HT-29 (cell line): Measurements from ENCODE around the gene MON1A. TPM values are rescaled to one million over a fixed set of nuclear protein-coding genes. Genes with fewer than 3 reads are reported as not detected.
"Not testable (repeated sequence)": the region's sequence is repeated elsewhere in the genome, so short reads cannot be mapped to it uniquely, and the experiment has no call there.

Experiments
- DNase-seq: peaks from one replicate; pipeline ENCODE4 v3.0.0-alpha.2; 2015; ENCODE audit warnings: low spot score
- total RNA-seq: library from RNA; depleted of rRNA; stranded (reverse); fragments of >200 nt; shearing (Covaris generic); gene quantifications from 2 replicates; pipeline ENCODE4 v1.2.3, GENCODE V29; 2014; rRNA removed

The MON1A gene
- total RNA-seq = 13.6 and 15.1 TPM in 2 replicates

GRCh38 chr3:49929291-49930167 is at the start of gene MON1A:
Gene MON1A (minus strand): TSS chr3:49929811. CDS start chr3:49913346, 16,465 bp downstream.
- peak; percentile 89 for DNase-seq

- DNase-seq = no peak
Observed at GRCh38 chr3:49976942-49977341, 47.3 kb upstream of the MON1A start.

DNA sequence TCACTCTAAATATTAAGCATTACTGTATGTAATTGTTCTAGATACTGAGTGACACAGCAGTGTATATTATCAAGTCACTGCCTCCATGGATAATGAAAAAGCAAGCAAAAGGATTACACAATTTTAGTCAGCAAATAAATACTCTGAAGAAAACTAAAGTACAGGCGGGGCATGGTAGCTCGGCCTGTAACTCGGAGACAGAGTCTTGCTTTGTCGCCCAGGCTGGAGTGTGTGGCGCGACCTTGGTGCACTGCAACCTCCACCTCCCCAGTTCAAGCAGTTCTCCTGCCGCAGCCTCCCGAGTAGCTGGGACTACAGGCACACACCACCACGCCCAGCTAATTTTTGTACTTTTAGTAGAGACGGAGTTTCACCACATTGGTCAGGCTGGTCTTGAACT is 43.0 kb upstream of the MON1A start:
- DNase-seq = no peak

DNA sequence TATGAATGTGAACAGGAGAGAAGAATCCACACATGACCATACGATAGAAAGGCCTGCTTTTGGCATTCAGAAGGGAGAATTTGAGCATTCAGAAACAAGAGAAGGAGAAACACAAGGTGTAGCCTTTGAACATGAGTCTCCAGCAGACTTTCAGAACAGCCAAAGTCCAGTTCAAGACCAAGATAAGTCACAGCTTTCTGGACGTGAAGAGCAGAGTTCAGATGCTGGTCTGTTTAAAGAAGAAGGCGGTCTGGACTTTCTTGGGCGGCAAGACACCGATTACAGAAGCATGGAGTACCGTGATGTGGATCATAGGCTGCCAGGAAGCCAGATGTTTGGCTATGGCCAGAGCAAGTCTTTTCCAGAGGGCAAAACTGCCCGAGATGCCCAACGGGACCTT is 38.7 kb upstream of the MON1A start:
- DNase-seq = no peak

DNA sequence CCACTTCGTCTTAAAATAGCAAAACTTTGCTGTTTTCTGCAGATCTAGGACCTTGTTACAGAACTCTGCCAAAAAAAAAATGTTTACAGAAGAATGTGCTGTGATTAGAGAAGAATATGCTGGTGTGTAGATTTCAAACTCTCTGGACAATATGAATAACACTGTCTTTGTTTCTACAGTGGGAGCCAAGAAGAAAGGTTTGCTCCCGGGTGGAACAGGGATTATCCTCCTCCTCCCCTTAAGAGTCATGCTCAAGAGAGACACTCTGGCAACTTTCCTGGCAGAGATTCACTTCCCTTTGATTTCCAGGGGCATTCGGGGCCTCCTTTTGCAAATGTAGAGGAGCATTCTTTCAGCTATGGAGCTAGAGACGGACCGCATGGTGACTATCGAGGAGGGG is 37.7 kb upstream of the MON1A start:
- no peak for DNase-seq

GRCh38 chr3:49966233-49966942 is 36.8 kb upstream of the MON1A start:
- DNase-seq = no peak

DNA sequence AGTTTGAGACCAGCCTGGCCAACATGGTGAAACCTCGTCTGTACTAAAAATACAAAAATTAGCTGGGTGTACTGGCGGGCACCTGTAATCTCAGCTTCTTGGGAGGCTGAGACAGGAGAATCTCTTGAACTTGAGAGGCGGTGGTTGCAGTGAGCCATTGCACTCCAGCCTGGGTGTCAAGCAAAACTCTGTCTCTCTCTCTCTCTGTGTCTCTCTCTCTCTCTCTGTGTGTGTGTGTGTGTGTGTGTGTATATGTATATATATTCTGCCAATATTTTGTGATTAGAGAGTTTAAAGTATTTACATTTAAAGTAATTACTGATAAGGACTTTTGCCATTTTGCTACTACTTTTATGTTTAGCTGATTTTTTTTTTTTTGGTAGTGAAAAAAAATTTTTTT is 26.0 kb upstream of the MON1A start:
- DNase-seq = no peak

DNA sequence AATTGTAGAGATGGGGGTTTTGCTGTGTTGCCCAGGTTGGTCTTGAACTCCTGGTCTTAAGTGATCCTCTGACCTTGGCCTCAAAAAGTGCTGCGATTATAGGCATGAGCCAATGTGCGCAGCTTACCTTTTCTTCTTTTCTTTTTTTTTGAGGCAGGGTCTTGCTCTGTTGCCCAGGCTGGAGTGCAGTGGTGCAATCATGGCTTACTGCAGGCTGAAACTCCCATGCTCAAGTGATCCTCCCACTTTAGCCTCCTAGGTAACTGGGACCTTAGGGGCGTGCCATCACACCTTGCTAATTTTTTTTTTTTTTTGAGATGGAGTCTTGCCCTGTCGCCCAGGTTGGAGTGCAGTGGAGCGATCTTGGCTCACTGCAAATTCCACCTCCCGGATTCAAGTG is 23.3 kb upstream of the MON1A start:
- DNase-seq = no peak

DNA sequence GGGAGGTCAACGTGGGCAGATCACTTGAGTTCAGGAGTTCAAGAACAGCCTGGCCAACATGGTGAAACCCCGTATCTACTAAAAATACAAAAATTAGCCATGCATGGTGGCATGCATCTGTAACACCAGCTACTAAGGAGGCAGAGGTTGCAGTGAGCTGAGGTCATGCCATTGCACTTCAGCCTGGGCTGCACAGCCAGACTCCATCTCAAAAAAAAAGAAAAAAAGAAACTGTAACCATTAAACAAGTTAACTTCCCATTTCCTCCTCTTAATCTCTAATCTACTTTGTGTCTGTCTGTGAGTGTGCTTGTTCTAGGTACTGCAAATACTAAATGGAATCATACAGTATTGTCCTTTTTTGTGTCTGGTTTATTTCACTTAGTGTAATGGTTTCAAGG is 13.0 kb upstream of the MON1A start:
- DNase-seq = no peak

DNA sequence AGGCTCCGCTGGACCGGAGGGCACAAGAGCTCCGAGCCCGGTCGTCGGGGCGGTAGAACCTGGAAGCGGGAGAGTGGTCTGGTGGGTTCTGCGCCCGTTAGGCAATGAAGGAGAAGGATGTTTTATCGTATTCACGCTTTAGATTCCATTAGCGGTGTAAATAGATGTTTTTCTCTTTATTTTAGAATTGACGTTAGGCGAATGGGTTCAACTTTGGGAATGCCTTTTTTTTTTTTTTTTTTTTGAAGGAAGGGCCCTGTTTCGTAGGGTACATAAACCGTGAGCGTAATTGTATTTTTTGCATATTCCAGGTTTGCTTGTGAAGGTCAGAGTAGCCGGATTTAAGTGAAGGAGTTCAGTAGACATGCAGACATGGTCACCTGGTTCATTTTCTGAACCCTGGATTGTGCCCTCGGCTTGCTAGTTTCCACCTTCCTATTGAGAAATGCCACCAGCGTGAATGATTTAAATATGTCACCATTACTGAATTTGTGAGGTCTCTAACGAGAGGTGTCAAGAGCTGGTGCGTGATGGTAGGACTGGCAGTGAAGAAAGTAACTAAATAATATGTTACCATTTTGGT is 11.1 kb upstream of the MON1A start:
- no peak for DNase-seq

- DNase-seq = peak; percentile 92
Observed at GRCh38 chr3:49939858-49940666, 10.5 kb upstream of the MON1A start, which contains the start of gene RBM6. Gene RBM6 (plus strand): TSS chr3:49940150. CDS start chr3:49962642, 22,492 bp downstream.

DNA sequence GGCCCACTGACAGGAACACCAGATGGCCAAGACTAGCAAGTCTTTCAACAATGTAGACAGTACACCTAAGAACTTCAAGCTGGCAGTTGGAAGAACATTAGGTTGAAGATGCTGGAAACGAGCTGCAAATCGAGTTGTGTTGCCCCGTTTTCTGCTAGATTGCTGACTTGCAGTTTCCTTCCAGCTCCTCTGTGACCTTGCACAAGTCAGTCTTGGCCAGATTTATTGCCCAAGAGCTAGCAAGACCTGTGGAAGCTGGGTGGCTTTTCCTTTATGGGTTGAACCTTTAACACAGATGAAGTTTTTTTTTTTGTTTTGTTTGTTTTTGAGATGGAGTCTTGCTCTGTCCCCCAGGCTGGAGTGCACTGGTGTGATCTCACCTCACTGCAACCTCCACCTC is 7.5 kb upstream of the MON1A start:
- no peak for DNase-seq

DNA sequence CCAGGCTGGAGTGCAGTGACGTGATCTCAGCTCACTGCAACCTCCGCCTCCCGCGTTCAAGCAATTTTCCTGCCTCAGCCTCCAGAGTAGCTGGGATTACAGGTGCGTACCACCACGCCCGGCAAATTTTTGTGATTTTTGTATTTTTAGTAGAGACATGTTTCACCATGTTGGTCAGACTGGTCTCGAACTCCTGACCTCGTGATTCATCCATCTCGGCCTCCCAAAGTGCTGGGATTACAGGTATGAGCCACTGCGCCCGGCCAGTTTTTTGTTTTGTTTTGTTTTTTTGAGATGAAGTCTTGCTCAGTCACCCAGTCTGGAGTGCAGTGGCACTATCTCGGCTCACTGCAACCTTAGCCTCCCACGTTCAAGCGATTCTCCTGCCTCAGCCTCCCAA is 2.7 kb upstream of the MON1A start:
- not testable (repeated sequence) for DNase-seq

GRCh38 chr3:49930922-49931321 is 1.3 kb upstream of the MON1A start:
- DNase-seq = peak; percentile 61

DNA sequence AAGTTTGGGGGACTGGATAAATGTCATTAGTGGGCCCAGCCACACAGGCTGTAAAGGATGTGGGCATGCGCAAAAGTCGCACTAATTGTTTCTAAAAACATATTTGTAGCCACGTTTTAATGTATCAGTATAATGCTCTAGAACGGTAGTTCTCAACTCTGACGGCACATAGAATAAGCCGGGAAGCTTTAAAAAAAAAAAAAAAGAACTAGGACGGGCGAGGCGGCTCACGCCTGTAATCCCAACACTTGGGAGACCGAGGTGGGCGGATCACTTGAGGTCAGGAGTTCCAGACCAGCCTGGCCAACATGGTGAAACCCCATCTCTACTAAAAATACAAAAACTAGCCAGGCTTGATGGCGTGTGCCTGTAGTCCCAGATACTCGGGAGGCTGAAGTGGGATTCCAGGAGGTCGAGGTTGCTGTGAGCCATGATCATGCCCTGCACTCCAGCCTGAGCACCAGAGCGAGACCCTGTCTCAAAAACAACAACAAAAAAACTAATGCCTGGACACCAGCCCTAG is 618 bp upstream of the MON1A start:
- no peak for DNase-seq

- no peak for DNase-seq
Observed at GRCh38 chr3:49928481-49929017, 1.1 kb downstream of the MON1A start.

GRCh38 chr3:49927798-49928197 is 1.8 kb downstream of the MON1A start:
- DNase-seq = no peak

GRCh38 chr3:49926117-49926728 is 3.4 kb downstream of the MON1A start:
- DNase-seq = no peak

DNA sequence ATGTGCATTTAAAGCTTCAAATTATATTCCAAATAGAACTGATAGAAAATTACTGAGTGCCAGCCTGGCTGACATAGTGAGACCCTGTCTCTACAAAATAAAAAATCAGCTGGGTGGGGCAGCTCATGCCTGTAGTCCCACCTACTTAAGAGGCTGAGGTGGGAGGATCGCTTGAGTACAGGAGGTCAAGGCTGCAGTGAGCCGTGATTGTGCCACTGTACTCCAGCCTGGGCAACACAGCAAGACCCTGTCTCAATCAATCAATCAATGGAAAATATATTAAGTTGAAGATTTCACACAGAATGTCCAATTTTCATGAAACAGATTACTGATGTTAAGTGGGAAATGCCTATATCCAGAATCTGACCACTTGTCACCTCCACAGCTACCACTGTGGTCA is 4.1 kb downstream of the MON1A start:
- DNase-seq = no peak

DNA sequence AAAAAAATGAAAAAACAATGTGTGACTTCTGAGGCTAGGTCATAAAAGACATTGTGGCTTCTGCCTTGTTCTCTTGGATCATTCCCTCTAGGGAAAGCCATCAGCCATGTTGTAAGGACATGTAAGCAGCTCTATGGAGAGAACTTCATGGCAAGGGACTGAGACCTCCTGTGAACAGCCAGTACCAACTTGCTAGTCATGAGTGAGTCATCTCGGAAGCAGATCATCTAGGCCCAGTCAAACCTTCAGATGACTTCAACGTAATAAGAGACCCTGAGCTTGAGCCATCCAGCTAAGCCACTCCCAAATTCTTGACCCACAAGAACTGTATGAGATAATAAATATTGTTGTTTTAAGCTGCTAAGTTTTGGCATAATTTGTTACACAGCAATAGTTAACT is 4.9 kb downstream of the MON1A start:
- DNase-seq = no peak
